ENCODE measurements around the gene MAGEB17.
"Not testable (repeated sequence)": the region's sequence is repeated elsewhere in the genome, so short reads cannot be mapped to it uniquely, and the experiment has no call there.

Gene MAGEB17

DNA sequence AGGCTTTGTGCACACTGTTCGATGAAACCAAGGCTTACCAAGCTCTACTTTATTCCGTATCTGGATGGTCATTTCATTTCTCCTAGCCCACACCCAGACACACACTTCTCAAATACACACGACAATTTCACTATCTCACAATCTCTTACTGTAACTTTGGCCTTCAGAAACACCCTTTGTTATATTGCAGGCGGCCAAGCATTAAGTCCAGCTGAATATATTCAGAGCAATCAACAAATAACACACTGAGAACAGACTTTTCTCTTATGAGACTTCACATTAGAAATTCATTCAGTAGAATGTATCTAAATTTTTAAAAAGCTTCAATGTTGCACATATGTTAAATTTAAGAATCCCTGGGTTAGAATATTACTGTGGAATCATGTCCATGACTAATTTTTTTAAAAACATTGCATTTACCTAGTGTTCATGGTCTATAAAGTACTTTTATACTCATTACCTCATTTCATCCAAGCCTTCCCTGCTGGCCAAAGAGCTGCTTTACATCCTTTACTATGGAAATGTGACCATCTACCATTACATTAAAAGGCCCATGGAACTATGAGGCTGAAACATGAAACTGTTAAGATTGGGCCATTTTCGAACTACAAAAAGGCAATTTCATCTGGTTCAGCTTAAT lies 10.5 kb upstream of the MAGEB17 start:
- TF ChIP-seq ZFX (IDR thresholded peaks at IDR 0.05; ENCODE audit: borderline replicate concordance) = no peak
- TF ChIP-seq, protein P1, sequence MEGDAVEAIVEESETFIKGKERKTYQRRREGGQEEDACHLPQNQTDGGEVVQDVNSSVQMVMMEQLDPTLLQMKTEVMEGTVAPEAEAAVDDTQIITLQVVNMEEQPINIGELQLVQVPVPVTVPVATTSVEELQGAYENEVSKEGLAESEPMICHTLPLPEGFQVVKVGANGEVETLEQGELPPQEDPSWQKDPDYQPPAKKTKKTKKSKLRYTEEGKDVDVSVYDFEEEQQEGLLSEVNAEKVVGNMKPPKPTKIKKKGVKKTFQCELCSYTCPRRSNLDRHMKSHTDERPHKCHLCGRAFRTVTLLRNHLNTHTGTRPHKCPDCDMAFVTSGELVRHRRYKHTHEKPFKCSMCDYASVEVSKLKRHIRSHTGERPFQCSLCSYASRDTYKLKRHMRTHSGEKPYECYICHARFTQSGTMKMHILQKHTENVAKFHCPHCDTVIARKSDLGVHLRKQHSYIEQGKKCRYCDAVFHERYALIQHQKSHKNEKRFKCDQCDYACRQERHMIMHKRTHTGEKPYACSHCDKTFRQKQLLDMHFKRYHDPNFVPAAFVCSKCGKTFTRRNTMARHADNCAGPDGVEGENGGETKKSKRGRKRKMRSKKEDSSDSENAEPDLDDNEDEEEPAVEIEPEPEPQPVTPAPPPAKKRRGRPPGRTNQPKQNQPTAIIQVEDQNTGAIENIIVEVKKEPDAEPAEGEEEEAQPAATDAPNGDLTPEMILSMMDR (IDR thresholded peaks at IDR 0.05) = no peak
- no peak overlapping the region for H3K27ac ChIP-seq

DNA sequence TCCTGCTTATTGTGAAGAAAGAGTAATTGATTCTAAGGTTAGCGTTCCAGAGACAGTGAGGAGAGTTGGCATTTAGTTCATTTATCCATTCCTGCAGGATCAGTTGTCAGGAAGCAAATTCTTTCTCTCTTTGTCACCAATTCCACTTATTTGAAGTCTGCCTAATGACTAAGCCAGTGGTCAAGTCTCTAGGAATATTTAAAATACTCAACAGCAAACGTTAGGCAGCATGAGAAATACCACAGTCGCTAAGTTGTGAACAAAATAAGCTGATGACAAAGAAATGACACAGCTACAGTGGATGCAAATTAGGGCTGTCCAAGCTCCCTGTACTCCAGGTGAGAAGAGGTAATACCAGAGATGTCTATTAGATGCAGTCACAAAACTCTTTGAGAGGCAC lies 6.6 kb upstream of the MAGEB17 start:
- no peak overlapping the region for H3K27ac ChIP-seq
- TF ChIP-seq, protein P1 (IDR thresholded peaks at IDR 0.05) = no peak
- no peak for TF ChIP-seq ZFX (IDR thresholded peaks at IDR 0.05; ENCODE audit: borderline replicate concordance)

DNA sequence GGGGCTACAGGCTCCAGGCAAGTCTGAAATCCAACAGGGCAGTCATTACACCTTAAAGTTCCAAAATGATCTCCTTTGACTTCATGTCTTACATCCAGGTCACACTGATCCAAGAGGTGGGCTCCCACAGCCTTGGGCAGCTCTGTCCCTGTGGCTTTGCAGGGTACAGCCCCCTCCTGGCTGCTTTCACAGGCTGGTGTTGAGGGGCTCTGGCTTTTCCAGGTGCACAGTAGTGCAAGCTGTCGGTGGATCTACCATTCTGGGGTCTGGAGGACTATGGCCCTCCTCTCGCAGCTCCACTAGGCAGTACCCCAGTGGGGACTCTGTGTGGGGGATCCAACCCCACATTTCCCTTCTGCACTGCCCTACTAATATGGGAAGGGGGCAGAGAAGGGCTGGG lies 6.1 kb upstream of the MAGEB17 start:
- not testable (repeated sequence) for H3K27ac ChIP-seq

DNA sequence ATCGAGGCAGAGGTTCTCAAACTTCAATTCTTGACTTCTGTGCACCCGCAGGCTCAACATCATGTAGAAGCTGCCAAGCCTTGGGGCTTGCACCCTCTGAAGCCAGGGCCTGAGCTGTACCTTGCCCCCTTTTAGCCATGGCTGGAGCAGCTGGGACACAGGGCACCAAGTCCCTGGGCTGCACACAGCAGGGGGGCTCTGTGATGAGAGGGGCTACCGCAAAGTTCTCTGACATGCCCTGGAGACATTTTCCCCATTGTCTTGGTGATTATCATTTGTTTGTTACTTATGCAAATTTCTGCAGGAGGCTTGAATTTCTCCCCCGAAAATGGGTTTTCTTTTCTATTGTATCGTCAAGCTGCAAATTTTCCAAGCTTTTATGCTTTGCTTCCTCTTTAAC lies 4.9 kb upstream of the MAGEB17 start:
- TF ChIP-seq, protein P1 (IDR thresholded peaks at IDR 0.05) = no peak
- TF ChIP-seq ZFX (IDR thresholded peaks at IDR 0.05; ENCODE audit: borderline replicate concordance) = no peak
- H3K27ac ChIP-seq = no peak overlapping the region

DNA sequence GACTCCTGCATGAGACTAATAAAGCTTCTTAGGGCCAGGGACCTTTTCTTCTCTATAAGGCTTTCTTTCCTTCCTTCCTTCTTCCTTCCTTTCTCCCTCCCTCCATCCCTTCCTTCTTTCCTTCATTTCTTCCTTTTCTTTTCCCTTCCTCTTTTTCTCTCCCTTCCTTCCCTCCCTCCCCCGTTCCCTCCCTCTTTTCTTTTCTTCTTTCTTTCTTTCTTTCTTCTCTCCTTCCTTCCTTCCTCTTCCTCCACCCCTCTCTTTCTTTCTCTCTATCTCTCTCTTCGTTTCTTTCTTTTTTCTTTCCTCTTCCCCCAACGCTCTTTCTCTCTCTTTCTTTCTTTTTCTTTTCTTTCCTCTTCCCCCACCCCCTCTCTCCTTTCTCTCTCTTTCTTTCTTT lies 2.5 kb upstream of the MAGEB17 start:
- TF ChIP-seq, protein P1 (IDR thresholded peaks at IDR 0.05) = no peak
- TF ChIP-seq ZFX (IDR thresholded peaks at IDR 0.05; ENCODE audit: borderline replicate concordance) = no peak
- H3K27ac ChIP-seq = no peak overlapping the region

DNA sequence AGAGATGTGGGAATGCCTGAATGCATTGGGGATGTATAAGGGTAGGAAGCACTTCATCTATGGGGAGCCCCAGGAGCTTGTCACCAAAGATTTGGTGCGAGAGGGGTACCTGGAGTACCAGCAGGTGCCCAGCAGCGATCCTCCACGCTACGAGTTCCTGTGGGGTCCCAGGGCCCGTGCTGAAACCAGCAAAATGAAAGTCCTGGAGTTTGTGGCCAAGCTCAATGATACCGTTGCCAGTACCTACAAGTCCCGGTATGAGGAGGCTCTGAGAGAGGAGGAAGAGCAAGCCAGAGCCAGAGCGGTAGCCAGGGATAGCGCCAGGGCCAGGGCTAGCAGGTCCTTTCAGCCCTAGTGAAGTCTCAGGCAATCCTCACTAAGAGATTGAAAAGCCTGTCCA lies 3.8 kb downstream of the MAGEB17 start:
- no peak overlapping the region for H3K27ac ChIP-seq
- TF ChIP-seq, protein P1 (IDR thresholded peaks at IDR 0.05) = no peak
- TF ChIP-seq ZFX (IDR thresholded peaks at IDR 0.05; ENCODE audit: borderline replicate concordance) = no peak

DNA sequence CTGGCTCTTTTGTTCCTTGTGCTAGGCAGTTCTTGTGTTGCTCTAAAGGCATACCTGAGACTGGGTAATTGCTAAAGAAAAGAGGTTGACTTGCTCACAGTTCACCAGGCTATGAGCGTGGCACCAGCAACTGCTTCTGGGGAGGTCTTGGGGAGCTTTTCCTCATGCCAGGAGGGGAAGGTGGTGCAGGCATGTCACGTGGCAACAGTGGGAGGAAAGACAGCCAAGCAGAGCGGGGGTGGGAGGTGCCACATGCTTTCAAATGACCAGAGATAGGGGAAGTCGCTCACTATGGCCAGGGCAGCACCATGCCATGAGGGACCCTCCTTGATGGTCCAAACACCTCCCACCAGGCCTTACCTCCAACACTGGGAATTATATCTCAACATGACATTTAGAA lies 4.7 kb downstream of the MAGEB17 start:
- TF ChIP-seq, protein P1 (IDR thresholded peaks at IDR 0.05) = no peak
- TF ChIP-seq ZFX (IDR thresholded peaks at IDR 0.05; ENCODE audit: borderline replicate concordance) = no peak
- H3K27ac ChIP-seq = no peak overlapping the region

DNA sequence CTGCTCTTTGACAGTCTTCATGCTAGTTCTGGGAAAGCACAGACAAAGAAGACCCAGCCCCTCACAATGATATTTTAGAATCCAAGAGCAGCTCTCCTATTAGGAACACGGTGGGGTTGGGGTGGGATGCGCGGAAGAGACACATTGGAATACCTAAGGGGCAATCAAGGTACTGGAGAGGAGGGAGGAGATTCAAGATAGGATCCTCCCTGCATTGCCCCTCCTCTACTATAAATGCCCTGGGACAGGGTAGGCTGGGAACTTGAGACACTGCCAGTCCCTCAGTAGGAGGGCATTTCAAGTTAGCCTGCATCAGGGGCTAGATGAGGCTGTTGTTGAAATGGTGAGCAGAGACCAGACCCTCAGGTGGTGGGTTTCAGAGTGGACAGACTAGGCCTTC lies 5.1 kb downstream of the MAGEB17 start:
- H3K27ac ChIP-seq = no peak overlapping the region
- TF ChIP-seq, protein P1 (IDR thresholded peaks at IDR 0.05) = no peak
- TF ChIP-seq ZFX (IDR thresholded peaks at IDR 0.05; ENCODE audit: borderline replicate concordance) = no peak
